Liver (tissue), 9 donors: ENCODE results near the gene TCF7L2. TPM values are rescaled to one million over a fixed set of nuclear protein-coding genes. Genes with fewer than 3 reads are reported as not detected.

ENCODE experiments used
- DNase-seq: peaks from one replicate; pipeline ENCODE4 v3.0.0-alpha.2; 2017; ENCODE audit warnings: low spot score
- H3K27ac ChIP-seq, 2 donors: one replicate each; pipeline ENCODE4 v1.7.0; 2013; ENCODE audit warnings: inconsistent platforms in 2 of 2, low read length in 2 of 2, control low read depth in 1 of 2, low read depth in 1 of 2, mild to moderate bottlenecking in 1 of 2
- H3K27me3 ChIP-seq, 4 donors: one replicate each; pipeline versions ENCODE4 v1.6.1 to v1.7.0; 2013; ENCODE audit warnings: low read length in 3 of 4, inconsistent platforms in 1 of 4, mild to moderate bottlenecking in 1 of 4, moderate library complexity in 1 of 4; ENCODE audit not compliant: control insufficient read depth in 4 of 4, insufficient read depth in 4 of 4
- H3K36me3 ChIP-seq, 4 donors: one replicate each; pipeline versions ENCODE4 v1.6.1 to v1.7.0; 2013; ENCODE audit warnings: low read length in 3 of 4, mild to moderate bottlenecking in 3 of 4, low read depth in 1 of 4, moderate library complexity in 1 of 4; ENCODE audit not compliant: control insufficient read depth in 4 of 4, insufficient read depth in 3 of 4
- H3K4me1 ChIP-seq, 4 donors: one replicate each; pipeline versions ENCODE4 v1.6.1 to v1.7.0; 2013; ENCODE audit warnings: low read length in 3 of 4, mild to moderate bottlenecking in 3 of 4, moderate library complexity in 1 of 4; ENCODE audit not compliant: control insufficient read depth in 4 of 4, insufficient read depth in 4 of 4
- H3K4me3 ChIP-seq, 3 donors: one replicate each; pipeline versions ENCODE4 v1.6.1 to v1.7.0; 2013; ENCODE audit warnings: low read length in 3 of 3, control low read depth in 1 of 3, low read depth in 1 of 3, mild to moderate bottlenecking in 1 of 3
- H3K9ac ChIP-seq, 2 donors: one replicate each; pipeline ENCODE4 v1.7.0; 2013; ENCODE audit warnings: low read length in 2 of 2, mild to moderate bottlenecking in 2 of 2, moderate library complexity in 2 of 2, control low read depth in 1 of 2, low read depth in 1 of 2
- H3K9me3 ChIP-seq, 4 donors: one replicate each; pipeline versions ENCODE4 v1.6.1 to v1.7.0; 2013; ENCODE audit warnings: low read length in 3 of 4; ENCODE audit not compliant: control insufficient read depth in 4 of 4
- EGR1 ChIP-seq, 2 donors: IDR thresholded peaks; 2 replicates each; pipeline ENCODE4 v1.6.1; 2016 to 2018; ENCODE audit warnings: antibody characterized with exemption in 2 of 2, low read depth in 2 of 2
- FOXA1 ChIP-seq: IDR thresholded peaks from 2 replicates; pipeline ENCODE4 v1.6.1; 2016; ENCODE audit warnings: antibody characterized with exemption
- FOXA2 ChIP-seq: IDR thresholded peaks from 2 replicates; pipeline ENCODE4 v1.6.1; 2016; ENCODE audit warnings: antibody characterized with exemption
- GABPA ChIP-seq, 2 donors: IDR thresholded peaks in 1 of 2; conservative IDR thresholded peaks in 1 of 2; 2 replicates each; pipeline ENCODE4 v1.6.1; 2016; ENCODE audit warnings: antibody characterized with exemption in 2 of 2, mild to moderate bottlenecking in 1 of 2, moderate library complexity in 1 of 2
- HNF4A ChIP-seq, 2 donors: conservative IDR thresholded peaks; 2 replicates each; pipeline ENCODE4 v1.6.1; 2016; ENCODE audit warnings: antibody characterized with exemption in 2 of 2, mild to moderate bottlenecking in 2 of 2
- HNF4G ChIP-seq: IDR thresholded peaks from 2 replicates; pipeline ENCODE4 v1.6.1; 2016; ENCODE audit warnings: antibody characterized with exemption
- JUND ChIP-seq, 2 donors: IDR thresholded peaks; 2 replicates each; pipeline ENCODE4 v1.6.1; 2016; ENCODE audit warnings: antibody characterized with exemption in 2 of 2
- NR2F2 ChIP-seq: IDR thresholded peaks from 2 replicates; pipeline ENCODE4 v1.6.1; 2016; ENCODE audit warnings: antibody characterized with exemption
- RAD21 ChIP-seq, 2 donors: IDR thresholded peaks; 2 replicates each; pipeline ENCODE4 v1.6.1; 2016; ENCODE audit warnings: antibody characterized with exemption in 2 of 2, mild to moderate bottlenecking in 2 of 2
- RXRA ChIP-seq, 2 donors: IDR thresholded peaks; 2 replicates each; pipeline ENCODE4 v1.6.1; 2017 to 2018; ENCODE audit warnings: antibody characterized with exemption in 2 of 2, mild to moderate bottlenecking in 1 of 2
- SP1 ChIP-seq: IDR thresholded peaks from 2 replicates; pipeline ENCODE4 v1.6.1; 2018; ENCODE audit warnings: antibody characterized with exemption, mild to moderate bottlenecking
- TAF1 ChIP-seq: conservative IDR thresholded peaks from 2 replicates; pipeline ENCODE4 v1.6.1; 2016; ENCODE audit warnings: antibody characterized with exemption, mild to moderate bottlenecking
- YY1 ChIP-seq: IDR thresholded peaks from 2 replicates; pipeline ENCODE4 v1.6.1; 2016; ENCODE audit warnings: antibody characterized with exemption, mild to moderate bottlenecking
- WGBS: extraction: QIAGEN DNeasy Blood & Tissue Kit; methylation state at CpG from one replicate; pipeline ENCODE4 v1.1.7; 2013; 5-methylcytosine and 5-hydroxymethylcytosine counted together
- polyA plus RNA-seq, 2 donors: library from polyadenylated mRNA; stranded (reverse) in 1 of 2; unstranded in 1 of 2; fragments of 200-250 nt in 1 of 2; fragments of >200 nt in 1 of 2; fragmentation: Nextera tagmentation in 1 of 2; extraction: Ambion mirVana in 1 of 2; gene quantifications; one replicate each; pipeline versions ENCODE4 v1.2.1 to v1.2.3, GENCODE V29; 2013 to 2015
- total RNA-seq, 2 donors: library from RNA; depleted of rRNA; stranded (reverse); fragments of >200 nt; gene quantifications; one replicate each; pipeline ENCODE4 v1.2.3, GENCODE V29; 2014
- TF ChIP-seq, protein P1 (sequence below): IDR thresholded peaks from 2 replicates; pipeline ENCODE4 v1.6.1; 2016; ENCODE audit warnings: antibody characterized with exemption
- TF ChIP-seq, protein P2 (sequence below): IDR thresholded peaks from 2 replicates; pipeline ENCODE4 v1.6.1; 2016; ENCODE audit warnings: antibody characterized with exemption
- TF ChIP-seq, protein P3 (sequence below): IDR thresholded peaks from 2 replicates; pipeline ENCODE4 v1.6.1; 2016; ENCODE audit warnings: antibody characterized with exemption
- TF ChIP-seq, protein P4 (sequence below): fragments of 150-350 bp; IDR thresholded peaks from 2 replicates; pipeline ENCODE4 v1.5.1; 2017; ENCODE audit warnings: improper control_type of control experiment, low read depth, low read length; ENCODE audit not compliant: missing input control
- TF ChIP-seq, protein P5 (sequence below): IDR thresholded peaks from 2 replicates; pipeline ENCODE4 v1.6.1; 2016; ENCODE audit warnings: antibody characterized with exemption, mild to moderate bottlenecking
- donor health status: healthy.
- donor health status: healthy.
- donor health status: healthy.
- donor health status: healthy.
- donor health status: healthy.

Gene TCF7L2
- total and polyA plus RNA-seq, 4 donors, result 4.9 to 18.0 (median 8.3) TPM

DNA sequence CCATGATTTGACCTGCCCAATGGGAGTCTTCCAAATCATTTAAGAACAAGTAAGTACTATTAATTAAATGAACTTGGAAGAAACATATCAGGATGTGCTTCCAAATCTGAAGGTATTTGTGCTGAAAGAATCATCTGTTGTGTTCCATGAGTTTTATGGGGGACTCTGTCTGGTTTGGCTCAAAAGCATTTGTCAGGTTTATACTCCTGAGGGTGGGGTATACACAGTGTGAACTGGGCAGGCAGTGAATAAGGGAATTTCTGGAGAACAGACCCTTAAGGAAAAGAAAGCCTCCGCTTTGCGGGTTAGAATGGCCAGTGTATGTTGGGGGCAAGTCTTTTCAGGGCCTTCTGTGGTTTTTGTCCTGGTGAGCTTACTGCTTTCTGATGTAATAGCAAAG, 29.9 kb downstream of the TCF7L2 start:
- Histone ChIP-seq H3K4me3 (no peak overlapping the region), H3K9ac (no peak overlapping the region), H3K27me3 (no peaks in the 10 kb centered on the region), H3K4me1 (peaks cover 0 to 2% (median 0%) of the 10 kb centered on the region in 4 donors), H3K27ac (no peak overlapping the region), H3K36me3 (peaks cover 0 to 14% (median 10%) of the 10 kb centered on the region in 4 donors), H3K9me3 (no peaks in the 10 kb centered on the region)
- no peak for DNase-seq
- TF ChIP-seq TAF1 (no peak), EGR1 (IDR thresholded peaks at IDR 0.05; ENCODE audit: low read depth in 2 of 2) (no peak), FOXA1 (no peak), GABPA (IDR thresholded peaks at IDR 0.05 in 1 of 2, conservative IDR thresholded peaks at IDR 0.05 in 1 of 2) (no peak), HNF4A (conservative IDR thresholded peaks at IDR 0.05) (no peak), SP1 (no peak), NR2F2 (no peak), RAD21 (IDR thresholded peaks at IDR 0.05) (no peak), YY1 (no peak), JUND (IDR thresholded peaks at IDR 0.05) (no peak), HNF4G (no peak), FOXA2 (no peak), RXRA (IDR thresholded peaks at IDR 0.05) (no peak)
- TF ChIP-seq, protein P1, sequence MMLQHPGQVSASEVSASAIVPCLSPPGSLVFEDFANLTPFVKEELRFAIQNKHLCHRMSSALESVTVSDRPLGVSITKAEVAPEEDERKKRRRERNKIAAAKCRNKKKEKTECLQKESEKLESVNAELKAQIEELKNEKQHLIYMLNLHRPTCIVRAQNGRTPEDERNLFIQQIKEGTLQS, result no peak
- TF ChIP-seq, protein P2, sequence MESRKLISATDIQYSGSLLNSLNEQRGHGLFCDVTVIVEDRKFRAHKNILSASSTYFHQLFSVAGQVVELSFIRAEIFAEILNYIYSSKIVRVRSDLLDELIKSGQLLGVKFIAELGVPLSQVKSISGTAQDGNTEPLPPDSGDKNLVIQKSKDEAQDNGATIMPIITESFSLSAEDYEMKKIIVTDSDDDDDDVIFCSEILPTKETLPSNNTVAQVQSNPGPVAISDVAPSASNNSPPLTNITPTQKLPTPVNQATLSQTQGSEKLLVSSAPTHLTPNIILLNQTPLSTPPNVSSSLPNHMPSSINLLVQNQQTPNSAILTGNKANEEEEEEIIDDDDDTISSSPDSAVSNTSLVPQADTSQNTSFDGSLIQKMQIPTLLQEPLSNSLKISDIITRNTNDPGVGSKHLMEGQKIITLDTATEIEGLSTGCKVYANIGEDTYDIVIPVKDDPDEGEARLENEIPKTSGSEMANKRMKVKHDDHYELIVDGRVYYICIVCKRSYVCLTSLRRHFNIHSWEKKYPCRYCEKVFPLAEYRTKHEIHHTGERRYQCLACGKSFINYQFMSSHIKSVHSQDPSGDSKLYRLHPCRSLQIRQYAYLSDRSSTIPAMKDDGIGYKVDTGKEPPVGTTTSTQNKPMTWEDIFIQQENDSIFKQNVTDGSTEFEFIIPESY, result no peak
- TF ChIP-seq, protein P3, sequence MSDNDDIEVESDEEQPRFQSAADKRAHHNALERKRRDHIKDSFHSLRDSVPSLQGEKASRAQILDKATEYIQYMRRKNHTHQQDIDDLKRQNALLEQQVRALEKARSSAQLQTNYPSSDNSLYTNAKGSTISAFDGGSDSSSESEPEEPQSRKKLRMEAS, result no peak
- TF ChIP-seq, protein P4, sequence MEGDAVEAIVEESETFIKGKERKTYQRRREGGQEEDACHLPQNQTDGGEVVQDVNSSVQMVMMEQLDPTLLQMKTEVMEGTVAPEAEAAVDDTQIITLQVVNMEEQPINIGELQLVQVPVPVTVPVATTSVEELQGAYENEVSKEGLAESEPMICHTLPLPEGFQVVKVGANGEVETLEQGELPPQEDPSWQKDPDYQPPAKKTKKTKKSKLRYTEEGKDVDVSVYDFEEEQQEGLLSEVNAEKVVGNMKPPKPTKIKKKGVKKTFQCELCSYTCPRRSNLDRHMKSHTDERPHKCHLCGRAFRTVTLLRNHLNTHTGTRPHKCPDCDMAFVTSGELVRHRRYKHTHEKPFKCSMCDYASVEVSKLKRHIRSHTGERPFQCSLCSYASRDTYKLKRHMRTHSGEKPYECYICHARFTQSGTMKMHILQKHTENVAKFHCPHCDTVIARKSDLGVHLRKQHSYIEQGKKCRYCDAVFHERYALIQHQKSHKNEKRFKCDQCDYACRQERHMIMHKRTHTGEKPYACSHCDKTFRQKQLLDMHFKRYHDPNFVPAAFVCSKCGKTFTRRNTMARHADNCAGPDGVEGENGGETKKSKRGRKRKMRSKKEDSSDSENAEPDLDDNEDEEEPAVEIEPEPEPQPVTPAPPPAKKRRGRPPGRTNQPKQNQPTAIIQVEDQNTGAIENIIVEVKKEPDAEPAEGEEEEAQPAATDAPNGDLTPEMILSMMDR, result no peak
- TF ChIP-seq, protein P5, sequence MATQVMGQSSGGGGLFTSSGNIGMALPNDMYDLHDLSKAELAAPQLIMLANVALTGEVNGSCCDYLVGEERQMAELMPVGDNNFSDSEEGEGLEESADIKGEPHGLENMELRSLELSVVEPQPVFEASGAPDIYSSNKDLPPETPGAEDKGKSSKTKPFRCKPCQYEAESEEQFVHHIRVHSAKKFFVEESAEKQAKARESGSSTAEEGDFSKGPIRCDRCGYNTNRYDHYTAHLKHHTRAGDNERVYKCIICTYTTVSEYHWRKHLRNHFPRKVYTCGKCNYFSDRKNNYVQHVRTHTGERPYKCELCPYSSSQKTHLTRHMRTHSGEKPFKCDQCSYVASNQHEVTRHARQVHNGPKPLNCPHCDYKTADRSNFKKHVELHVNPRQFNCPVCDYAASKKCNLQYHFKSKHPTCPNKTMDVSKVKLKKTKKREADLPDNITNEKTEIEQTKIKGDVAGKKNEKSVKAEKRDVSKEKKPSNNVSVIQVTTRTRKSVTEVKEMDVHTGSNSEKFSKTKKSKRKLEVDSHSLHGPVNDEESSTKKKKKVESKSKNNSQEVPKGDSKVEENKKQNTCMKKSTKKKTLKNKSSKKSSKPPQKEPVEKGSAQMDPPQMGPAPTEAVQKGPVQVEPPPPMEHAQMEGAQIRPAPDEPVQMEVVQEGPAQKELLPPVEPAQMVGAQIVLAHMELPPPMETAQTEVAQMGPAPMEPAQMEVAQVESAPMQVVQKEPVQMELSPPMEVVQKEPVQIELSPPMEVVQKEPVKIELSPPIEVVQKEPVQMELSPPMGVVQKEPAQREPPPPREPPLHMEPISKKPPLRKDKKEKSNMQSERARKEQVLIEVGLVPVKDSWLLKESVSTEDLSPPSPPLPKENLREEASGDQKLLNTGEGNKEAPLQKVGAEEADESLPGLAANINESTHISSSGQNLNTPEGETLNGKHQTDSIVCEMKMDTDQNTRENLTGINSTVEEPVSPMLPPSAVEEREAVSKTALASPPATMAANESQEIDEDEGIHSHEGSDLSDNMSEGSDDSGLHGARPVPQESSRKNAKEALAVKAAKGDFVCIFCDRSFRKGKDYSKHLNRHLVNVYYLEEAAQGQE, result no peak
- WGBS, result 96% methylated on average over 2 of the region's 2 CpGs
